G401.6 (cell line): ENCODE measurements around the gene AQP1.

ENCODE experiments used
- FAIRE-seq: peaks from 2 replicates; lab custom pipeline; 2012; peaks lifted over from hg19 to GRCh38; lab: Jason Lieb, UNC

Gene AQP1

DNA sequence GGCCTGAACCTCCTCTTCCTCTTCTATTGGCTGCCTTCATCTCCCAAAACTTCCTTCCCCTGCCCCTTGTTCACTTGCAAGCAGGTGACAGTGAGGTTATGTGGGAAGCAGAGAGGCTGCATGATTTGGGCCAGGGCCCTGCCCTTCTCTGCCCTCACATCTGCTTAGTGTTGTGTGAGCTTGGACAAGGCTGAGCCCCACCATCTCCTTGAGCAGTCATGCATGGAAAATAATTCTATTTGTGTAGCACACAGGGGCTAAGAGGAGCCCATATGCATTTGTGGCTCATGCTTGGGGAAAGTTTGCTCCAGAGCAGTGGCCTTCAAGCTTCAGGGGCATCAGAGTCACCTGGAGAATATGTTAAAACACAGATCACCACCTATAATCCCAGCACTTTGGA is 26.8 kb upstream of the AQP1 start:
- FAIRE-seq = no peak

DNA sequence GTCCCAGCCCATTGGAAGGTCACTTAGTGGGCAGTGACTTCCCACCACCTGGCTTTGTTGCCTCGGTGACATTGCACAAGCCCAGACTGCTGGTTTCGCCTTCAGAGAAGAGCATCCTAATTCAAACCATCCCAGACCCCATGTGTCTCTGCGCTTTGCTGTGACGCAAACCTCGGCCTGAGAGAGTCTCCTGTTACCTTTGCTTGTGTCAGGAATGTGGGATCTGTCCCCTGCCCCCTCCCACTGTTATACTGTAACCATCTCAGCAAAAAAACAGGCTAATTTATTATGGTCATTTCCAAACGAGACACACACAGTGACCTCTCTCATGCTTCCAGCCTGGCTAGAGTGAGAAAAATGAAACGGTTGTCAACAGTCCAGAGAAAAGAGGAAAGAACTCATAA is 25.0 kb upstream of the AQP1 start:
- no peak for FAIRE-seq

DNA sequence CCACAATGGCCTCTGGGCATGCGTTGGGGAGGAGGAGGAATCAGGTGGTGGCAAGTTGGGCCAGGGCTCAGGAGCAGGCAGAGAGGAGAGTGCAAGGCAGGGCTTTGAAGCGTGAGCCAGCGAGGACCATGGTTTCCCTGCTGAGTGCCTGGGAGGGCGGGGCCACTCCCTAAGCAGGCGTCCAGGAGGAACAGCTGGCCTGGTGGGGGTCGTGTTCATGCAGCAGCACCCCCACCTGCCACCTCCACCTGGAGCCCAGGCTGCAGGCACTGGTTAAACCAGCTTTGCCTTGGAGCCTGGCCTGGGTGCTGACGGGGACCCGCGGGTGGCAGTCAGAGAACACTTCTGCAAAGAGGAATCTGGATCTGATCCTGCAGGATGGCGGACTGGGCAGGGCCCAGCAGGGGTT is 24.2 kb upstream of the AQP1 start:
- no peak for FAIRE-seq

DNA sequence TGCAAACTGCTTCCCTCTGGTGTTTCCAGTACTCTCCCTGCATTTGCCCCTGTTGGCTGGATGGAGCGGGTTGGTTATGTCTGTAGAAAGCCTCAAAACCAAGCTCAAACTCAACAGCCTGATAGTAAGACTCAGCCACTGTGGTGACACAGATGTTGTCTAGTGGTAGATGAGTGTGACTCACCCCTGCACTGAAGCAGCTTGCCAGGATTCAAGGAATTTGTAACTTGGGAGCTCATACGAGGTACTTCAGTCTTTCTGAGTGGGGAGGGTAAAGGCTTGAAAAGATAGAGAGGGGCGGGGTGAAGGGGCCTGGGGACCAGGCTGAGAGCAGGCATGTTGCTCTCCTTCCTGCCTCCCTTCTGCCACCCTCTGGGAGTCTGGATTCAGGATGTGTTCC is 22.9 kb upstream of the AQP1 start:
- FAIRE-seq = no peak

DNA sequence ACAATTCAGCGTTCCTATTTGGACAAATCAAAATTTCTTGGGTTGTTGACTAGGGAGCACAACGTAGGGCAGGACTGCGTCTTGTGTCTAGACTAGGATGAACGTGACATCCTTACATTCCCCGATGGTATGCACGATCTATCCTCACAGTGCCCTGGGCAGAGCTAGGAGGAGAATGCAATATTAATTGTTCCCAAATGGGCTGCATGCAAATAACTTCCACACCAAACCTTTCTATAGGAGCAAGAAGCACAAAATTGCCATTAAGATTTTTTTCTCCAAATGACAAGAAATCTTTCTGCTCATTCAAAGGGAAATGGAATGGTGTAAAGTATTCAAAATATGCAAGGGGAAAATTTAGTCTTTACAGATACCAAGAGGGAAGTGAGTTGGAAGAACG is 21.4 kb upstream of the AQP1 start:
- no peak for FAIRE-seq

DNA sequence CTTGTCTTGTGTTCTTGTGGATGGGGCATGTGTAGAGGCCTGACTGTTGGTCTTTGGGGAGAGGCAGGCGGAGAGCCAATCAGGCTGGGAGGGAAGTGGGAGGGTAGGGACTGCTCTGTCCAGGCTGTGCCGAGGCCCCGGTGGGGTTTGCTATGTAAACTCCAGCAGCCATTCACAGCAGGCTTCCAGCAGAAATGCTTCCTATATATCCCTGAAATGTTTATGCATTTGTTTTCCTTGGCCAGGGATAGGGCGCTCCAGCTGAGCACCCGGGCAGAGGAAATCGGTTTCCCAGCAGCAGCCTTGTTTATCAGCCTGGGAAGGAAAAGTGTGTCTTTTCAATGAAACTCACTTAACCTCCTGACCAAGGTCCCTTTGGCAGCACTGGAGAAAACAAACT is 18.3 kb upstream of the AQP1 start:
- FAIRE-seq = no peak

DNA sequence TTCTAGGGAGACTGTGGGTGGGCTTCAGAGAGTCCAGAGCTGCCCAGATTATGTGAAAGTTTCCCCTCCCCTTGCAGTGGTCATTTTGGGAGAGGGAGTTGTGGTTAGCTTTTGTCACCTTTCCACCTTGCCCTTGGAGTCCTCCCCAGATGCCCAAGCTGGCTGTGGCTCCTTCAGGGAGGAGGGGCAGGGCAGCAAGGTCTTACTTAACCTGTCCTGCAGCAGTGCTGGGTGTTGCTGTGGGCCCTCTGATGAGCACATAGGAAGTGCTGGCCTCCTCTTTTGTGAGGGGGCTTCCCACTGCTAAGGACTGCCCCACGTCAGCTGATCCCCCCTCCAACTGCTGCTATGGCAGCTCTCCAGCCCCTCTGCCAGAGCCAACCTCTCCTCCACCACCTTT is 17.6 kb upstream of the AQP1 start:
- FAIRE-seq = no peak

DNA sequence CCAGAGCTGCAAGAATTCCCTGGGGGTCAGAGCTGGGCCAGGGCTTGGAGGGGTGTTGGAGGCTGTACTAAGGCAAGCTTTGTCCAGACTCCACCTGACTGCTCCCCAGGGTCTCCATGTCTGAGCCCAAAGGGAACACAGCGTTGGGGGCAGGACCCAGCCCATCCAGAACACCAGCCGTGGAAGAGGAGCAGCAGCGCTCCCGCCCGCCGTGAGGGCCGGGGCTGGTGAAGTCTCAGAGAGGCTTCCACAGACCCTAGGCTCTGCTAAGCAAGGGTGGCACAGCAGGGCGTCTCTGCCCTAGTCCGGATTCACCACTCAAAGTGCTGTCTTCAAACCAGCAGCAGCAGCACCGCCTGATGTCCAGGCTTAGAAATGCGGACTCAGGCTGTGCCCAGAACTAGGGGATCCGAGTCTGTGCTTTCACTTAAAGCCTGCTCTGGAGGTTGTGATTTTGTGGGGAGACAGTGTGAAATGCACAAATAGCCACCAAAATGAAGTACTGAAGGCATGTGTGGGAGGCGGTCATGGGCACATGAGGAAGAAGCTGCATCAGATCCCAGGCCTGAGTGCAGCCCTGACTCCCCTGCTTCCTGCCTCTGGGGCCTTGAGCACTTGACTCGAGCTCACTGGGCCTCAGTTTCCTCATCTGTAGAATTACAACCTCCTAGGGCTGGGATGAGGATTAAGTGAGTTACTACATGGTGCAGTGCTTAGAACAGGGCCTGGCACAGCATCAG is 16.6 kb upstream of the AQP1 start:
- FAIRE-seq = no peak

DNA sequence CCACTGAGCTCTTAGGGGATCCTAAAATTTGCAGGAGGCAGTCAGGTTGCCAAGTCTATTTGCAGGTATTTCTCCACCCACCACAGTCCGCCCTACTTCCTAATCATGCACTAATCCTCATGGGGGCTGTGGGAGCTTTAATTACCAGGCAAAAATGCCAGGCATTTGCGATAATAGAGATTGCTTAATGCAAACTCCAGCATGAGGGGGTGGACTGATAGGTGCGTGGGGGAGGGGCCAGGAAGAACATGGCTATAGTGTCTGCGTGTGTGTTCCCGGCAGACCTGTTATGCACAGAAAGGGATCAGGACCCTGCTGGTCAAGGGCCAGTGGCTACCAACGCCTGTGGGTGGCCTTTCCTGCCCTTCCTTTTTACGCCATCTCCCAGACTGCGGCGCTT is 15.6 kb upstream of the AQP1 start:
- FAIRE-seq = no peak

DNA sequence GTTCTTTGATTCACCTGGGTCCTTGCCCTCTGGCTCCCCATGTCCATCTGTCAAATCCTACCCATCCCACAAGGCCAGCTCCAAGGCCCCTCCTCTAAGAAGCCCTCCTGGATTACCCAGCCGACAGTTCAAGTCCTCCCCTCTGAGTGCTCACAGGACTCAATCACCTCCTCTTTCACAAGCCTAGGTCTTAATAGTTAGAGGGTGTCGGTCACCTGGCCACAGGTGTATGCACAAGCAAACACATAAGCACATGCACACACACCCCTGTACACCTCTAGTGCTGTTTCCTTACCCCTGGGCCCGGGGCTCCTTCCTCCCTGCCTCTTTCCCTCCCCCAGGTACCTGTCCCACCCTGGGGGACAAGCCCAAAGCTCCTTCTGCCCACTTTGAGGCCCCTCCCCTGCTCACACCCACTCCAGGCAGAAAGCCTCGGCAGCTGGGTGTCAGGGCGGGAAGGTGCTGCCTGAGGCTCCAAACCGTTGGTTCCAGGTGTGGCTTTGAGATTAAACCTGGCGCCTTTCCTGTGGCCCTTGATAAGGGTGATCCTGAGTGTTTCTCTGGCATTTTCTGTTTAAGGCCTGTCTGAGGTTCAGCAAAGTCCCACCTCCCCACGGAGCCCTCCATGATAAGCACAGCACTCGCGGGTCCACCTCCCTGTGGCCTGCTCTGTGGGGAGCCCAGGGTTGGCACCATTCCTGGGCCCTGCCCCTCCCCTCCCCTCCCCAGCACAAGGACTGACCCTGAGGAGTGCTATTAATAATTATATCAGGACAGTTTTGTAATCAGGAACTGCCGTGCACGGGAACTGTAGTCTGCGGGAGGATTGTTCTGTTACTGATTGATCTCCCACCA is 14.6 kb upstream of the AQP1 start:
- no peak for FAIRE-seq

DNA sequence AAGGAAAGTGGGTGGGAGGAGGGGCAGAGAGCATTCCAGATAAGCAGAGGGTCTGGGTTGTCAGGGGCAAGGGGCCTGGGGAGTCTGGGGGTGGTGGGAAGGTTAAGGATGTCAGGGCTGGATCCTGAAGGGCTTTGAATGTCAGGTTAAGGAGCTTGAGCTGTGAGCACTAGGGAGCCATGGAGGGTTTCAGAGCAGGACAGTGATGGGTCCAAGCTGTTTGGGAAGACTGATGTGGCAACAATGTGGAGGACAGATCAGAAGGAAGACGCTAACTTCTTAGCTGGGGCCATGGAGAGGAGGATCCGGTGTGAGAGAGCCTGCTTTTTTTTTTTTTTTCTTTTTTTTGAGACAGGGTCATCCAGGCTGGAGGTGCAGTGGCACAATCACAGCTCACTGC is 13.9 kb upstream of the AQP1 start:
- FAIRE-seq = no peak

DNA sequence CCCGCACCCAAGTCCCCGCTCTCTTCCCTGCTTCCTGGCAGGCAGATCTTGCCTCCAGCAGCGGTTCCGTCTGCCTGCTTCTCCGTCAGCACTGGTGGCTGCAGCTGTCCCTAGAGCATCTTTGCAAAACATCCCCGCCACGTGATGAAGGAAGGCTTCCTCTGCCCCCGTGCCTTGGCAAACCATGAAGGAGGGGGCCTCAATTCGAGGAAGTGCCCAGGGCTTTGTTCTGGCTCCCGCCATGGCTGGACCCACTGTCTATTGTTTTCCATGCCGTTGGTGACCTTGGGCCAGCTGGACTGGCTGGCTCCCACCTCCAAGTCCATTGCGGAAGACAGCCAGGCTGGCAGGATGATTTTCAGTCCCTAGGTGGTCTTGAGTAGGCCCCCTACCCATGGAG is 13.2 kb upstream of the AQP1 start:
- FAIRE-seq = no peak

DNA sequence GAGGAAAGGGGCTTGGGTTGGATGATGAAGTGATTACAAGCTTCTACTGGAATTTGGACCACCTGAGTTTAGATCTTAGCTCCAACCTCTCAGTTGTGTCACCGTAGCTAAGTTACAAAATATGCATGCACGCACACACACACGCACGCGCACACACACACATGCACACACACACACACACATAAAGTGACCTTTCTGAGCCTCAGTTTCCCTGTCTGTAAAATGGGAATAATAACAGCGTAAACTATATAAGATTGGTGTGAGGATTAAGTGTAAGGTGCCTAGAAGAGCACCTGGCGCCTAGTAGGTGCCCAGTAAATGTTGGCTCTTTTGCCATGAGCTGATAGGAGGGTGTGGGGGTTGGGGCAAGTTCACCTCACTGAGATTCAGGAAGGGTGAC is 12.6 kb upstream of the AQP1 start:
- no peak for FAIRE-seq

DNA sequence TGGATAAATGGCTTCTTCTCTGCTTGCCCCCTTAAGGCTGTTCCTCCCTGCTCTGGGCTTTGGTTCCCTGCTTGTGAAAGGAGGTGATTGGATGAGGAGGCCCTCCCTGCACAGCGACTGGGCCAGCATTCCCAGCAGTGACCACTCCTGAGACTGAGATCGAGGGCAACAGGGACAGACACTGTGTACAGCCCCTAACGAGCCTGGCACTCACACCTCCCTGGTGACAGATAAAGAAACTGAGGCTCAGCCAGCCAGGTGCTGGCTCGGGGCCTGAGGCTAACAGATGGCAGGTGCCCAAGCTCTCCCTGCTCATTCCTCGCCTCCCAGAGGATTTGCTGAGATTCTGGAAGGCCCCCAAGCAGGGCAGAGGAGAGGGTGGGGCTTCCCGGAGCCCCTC is 12.0 kb upstream of the AQP1 start:
- FAIRE-seq = no peak

DNA sequence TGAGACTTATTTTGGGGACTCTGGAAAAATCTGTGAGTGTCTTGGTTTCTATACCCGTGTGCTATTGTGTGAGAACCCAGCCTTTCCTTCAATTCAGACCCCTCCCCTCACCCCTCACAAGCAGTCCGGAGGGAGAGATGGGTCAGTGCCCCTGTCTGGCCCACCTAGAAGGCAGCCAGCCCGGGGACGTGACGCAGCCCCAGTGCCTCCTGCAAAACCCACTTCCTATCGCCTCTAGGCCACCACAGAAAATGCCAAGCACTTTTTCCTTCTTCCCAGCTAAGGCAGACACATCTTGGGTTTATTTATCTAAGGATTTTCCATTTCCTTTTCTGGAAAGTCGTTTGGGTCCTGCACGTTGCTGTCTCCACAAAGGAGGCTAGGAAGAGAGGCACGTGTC is 11.6 kb upstream of the AQP1 start:
- FAIRE-seq = no peak

DNA sequence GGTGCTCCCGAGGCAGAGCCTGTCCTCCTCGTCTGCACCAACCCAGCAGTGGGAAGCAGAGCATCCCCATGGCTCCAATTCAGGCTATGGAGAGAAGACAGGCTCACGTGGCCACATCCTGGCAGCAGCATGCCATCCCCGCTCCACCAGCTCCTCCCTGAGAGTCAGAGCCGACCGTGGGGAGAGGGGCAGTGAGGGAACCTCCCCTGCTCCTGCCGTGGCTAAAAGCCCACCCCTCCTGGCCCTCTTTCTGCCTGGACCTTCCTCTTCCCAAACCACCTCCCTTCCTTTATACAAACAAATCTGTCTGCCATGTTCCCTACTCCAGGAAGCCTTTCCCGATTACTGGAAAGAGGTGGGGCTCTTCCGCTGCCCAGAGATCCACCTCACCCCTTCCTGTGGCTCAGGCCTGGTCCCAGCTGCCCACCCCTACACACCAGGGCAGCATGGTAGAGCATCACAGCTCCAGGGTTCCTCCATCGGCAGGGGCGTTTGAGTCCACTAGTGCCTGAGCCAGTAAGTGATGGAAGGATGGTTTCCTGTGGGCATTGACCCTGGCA is 10.8 kb upstream of the AQP1 start:
- FAIRE-seq = no peak

DNA sequence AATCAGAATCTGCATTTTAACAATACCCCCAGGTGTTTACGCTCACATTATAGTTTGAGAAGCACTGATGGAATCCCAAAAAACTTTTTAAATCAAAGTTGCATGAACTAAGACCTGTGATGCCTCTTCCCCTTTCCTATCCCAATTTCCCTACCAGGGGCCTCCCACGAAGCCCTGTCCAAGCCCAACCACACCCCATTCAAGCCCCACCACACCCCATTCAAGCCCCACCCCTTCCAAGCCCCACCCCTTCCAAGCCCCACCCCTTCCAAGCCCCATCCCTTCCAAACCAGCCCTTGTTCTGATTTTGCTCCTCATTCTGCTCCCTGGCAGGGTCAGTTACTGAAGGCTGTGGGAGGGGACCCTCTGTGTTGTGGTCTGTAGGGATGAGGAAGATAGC is 9.8 kb upstream of the AQP1 start:
- FAIRE-seq = no peak

DNA sequence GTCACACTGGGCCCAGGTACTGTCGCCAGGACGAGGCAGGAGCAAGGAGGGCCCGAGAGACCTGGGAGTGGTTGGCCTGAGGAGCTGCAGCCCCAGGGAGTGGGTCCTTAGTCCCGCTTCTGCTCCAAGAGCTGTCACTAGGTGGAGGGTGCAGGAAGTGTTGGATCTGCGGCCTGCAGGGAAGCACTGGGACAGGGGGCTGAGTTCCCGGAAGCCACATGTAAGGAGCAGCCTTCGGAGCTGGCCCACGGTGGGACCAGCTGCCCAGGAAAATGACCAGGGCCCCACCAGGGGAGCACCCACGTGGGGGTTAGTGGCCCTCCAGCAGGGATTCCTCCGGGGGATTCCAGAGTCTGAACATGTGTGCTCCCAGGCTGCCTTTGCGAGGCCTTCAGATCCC is 9.2 kb upstream of the AQP1 start:
- no peak for FAIRE-seq

DNA sequence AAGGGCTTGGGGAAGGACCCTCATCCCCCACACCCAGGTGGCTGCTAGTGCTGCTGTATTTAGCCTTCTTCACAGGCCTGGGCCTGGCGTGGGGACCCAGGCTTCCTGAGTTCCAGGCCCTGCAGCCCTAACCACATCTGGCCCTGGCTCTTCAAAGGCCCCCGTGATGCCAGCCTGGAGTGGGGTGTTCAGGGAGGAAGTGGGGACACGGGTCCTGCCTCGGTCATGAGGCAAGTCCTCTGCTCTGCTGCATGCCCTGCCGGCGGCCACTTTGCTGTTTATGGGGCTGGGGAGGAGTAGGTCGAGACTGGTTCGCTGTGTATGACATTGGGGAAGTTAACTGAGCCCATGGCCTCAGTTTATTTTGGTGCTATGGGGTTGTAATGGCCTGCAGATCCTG is 8.5 kb upstream of the AQP1 start:
- FAIRE-seq = no peak

DNA sequence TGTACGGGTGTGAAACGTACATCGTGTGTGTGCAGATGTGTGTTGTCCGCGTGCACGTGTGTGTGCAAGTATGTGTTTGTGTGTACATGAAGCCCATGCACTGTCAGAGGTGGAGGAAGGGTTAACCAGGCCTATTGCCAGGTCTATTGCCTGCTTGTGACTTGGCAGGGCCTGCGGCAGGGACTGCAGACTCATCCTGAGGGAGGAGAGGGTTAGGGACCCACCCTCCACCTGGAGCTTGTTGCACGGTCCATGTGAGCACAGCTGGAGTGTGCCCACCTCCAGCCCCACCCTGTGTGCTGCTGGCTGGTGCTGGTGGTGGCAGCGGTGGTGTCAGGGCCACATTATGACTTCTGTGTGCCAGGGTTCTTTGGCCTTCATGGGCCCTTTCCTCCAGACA is 7.1 kb upstream of the AQP1 start:
- no peak for FAIRE-seq

DNA sequence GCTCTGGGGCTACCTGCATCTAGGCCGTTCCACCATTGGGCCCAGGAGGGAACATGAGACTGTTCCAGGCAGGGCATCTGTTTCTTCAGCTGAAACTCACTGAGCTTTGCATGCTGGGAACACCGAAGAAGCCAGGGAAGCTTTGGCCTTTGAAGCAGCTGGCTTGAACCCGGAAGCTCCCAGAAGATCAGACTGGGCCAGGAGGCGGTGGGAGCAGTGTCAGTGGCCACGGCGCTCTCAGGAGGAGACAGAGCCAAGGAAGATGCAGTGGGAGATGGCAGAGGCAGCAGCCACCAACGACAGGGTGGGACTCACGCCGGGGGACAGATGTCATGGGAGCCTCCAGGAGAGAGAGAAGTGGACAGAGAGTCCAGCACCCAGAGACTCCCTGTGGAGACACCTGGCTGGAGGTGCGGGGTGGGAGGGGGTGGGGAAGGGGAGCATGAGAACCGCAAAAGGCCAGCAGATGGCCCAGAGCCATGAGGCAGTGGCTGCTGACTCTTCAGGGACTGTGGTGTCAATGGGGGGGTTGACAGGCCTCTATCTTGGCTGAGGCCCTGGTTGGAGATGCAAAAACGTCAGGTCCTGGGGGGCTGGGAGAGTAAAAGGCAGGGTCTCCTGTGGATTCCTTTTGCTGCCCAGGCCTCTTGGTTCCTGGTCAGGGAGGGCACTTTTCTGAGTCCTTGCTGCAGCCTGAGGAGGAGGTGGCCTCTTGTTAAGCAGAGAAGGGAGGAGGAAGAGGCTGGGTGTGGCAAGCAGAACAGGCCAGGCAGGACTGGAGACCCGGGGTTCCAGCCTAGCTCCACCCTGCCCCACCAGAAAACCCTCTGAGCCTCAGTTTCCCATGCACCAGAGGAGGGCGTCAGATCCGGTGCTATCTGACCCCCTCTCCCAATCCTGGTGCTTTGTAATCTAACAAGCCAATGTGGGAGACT is 6.3 kb upstream of the AQP1 start:
- FAIRE-seq = no peak

DNA sequence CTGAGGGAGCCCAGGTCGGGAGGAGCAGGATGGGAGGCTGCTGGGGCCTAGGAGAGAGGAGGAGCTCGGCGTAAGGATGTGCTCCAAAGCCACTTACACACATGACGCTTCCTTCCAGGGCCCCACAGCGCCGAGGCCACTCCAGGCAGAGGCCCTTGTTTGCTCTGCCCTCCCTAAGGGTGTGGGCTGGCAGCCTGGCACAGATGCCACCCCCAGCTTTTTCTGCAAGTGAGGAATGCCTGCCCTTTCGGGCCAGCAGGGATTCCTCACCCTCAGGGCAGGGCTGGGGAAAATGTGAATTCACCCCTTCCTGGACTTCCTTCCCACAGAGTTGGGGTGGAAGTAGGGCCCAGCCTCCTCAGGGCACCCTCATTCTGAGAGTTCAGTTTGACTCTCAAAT is 5.6 kb upstream of the AQP1 start:
- FAIRE-seq = no peak
